HG02938 (cell line): ENCODE data around the gene C1QL2.

ENCODE experiments used
- ATAC-seq: cut with Tn5 transposase; IDR thresholded peaks from one replicate; pipeline ENCODE4 v1.9.1; 2021; ENCODE audit warnings: mild to moderate bottlenecking, moderate library complexity; ENCODE audit not compliant: unreplicated experiment

Gene C1QL2

DNA sequence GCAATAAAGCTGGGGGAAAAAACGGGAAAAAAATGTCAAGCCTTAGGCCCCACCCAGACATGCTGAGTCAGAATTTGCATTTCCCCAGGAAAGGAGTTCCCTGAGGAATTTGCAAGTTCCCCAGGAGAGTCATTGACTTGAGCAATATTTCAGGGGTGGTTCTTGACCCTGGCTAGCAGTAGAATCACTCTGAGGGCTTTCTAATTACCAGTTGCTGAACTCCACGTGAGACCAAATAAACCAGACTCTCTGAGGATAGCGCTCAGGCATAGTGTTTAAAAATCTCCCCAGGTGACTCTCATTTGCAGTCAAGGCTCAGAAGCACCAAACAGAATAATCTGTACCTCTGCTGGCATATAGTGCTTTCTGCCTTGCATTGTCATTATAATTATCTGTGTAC lies 48.7 kb downstream of the C1QL2 start:
- ATAC-seq: no peak

DNA sequence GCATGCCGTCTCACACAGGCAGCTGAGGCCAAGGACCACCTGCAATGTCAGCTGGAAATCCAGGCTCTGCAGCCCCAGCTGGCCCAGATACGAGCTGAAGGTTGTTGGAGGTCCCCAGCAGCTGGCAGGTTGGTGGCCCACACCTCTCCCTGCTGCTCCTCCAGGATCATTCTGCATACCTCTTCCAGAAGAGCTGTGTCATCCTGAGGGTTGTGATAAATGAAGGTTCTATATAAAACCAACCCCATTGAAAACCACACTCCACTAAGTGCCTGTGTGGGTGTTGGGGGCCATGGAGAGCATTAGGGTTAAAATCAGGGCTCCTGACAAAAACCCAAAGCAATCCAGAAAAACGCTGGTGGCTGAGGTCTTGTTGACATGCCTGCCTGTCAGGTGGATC lies 50.4 kb downstream of the C1QL2 start:
- no peak for ATAC-seq

DNA sequence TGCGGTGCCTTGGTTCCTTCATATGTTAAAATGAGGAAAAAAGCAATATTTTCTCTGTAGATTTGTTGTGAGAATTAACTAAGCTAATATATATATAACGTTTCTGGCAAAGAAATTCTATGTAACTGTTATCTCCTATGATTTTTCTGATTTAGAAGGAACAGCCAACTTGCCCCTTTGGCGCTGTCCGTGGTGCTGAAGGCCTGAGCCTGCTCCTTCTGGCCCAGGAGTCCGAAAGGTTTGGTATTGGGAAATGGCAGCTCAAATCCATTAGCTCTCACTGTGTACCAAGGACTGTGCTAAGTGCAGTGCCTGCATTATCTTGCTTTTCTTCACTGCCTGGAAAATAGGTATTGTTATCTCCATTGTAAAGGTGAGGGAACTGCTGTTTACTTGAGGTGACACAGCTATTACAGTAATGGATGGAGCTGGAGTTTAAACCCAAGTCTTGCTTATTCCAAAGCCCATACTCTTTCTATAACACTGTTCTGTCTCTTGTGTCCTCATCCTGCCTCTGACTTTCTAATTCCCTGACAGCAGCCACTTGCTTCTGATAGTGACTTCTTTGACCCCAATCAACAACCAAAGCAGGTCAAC lies 52.2 kb downstream of the C1QL2 start:
- no peak for ATAC-seq
